ENCODE data around the gene GJA9.
"Not testable (repeated sequence)": the region's sequence is repeated elsewhere in the genome, so short reads cannot be mapped to it uniquely, and the experiment has no call there.

Gene GJA9

GRCh38 chr1:38873027-38873969 is 8.1 kb downstream of the GJA9 start, which contains the start of gene MYCBP:
Gene MYCBP, minus strand, starts transcription at chr1:38873348. Its CDS starts 43 bp downstream, at chr1:38873305.
- DNase-seq (ENCODE audit: low read depth) = peak; percentile 93

- DNase-seq (ENCODE audit: low read depth) = peak; percentile 5
Observed at GRCh38 chr1:38872401-38873026, 8.9 kb downstream of the GJA9 start.

DNA sequence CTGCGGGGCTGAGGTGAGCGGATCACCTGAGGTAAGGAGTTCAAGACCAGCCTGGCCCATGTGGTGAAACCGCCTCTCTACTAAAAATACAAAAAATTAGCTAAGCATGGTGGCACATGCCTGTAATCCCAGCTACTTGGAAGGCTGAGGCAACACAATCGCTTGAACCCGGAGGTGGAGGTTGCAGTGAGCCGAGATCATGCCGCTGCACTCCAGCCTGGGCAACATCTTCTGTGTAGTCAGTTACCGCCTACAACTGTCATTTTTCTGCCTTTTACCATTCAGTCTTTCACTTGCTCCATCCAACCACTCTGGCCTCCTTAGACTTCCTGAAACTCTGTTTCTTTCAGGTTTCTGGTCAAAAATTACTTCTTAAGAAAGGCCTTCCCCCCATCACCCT is 10.4 kb downstream of the GJA9 start:
- DNase-seq (ENCODE audit: low read depth) = no peak

GRCh38 chr1:38867208-38867607 is 14.2 kb downstream of the GJA9 start:
- DNase-seq (ENCODE audit: low read depth) = no peak

- no peak for DNase-seq (ENCODE audit: low read depth)
Observed at GRCh38 chr1:38865112-38865715, 16.2 kb downstream of the GJA9 start.

DNA sequence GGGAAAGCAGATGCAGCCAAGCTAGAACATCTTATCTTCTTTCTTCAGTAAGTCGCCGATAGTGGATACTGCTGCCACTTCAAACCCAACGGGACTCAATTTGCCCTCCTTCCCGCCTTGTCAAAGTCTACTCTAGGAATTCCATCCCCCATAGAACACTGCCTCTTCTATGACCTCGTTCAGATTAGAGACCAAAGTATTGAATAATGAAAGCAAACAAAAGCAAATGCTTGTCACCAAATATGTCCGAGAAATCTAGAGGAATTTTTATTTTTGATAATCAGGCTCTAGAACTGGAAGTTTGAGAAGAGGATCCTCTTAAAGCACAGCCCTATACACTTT is 21.0 kb downstream of the GJA9 start:
- no peak for DNase-seq (ENCODE audit: low read depth)

DNA sequence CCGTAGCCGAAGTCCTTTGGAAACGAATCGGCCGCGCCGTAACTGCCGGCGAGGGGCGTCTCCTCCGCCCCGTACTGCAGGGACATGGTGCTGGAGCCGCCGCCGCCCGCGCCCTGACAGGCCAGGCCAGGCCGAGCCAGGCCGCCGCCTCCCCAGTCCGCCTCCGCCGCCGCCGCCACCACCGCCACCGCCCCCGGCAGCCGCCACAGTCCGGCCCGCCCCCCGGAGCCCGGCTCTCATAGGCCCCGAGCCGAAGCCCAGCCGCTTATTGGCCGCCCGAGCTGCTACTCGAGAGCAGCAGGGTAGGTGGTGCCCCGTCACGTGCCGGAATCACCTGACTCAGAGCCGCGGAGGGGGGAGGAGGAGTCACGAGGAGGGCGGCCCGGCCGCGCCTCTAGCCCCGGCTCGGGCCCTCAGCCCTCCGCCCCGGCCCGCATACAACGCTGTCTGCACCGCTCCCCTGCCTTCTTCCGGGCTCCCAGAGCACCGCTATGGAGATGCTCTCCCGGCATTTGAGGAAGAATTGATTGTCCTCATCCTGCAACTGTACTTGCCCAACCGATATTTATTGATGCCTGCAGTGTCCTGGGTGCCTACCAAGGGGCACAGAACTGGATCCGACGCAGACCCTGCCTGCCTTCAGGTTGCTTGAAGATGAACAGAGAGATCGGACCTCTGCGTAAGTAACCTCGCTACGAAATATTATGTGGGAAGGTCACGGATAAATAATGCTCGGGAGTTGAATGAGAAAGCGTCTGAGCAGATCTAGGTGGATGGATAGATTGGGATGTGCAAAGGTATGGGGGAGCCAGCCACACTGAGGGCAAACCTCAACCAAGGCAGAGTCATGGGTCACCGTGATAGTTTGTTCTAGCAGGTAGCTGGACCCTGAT is 21.6 kb downstream of the GJA9 start, which contains the start of gene RRAGC:
TSS of gene RRAGC (minus strand) at position 212 of the 893 bp plus-strand sequence. CDS start at position 86, 126 bp downstream.
- DNase-seq (ENCODE audit: low read depth) = peak; percentile 98

DNA sequence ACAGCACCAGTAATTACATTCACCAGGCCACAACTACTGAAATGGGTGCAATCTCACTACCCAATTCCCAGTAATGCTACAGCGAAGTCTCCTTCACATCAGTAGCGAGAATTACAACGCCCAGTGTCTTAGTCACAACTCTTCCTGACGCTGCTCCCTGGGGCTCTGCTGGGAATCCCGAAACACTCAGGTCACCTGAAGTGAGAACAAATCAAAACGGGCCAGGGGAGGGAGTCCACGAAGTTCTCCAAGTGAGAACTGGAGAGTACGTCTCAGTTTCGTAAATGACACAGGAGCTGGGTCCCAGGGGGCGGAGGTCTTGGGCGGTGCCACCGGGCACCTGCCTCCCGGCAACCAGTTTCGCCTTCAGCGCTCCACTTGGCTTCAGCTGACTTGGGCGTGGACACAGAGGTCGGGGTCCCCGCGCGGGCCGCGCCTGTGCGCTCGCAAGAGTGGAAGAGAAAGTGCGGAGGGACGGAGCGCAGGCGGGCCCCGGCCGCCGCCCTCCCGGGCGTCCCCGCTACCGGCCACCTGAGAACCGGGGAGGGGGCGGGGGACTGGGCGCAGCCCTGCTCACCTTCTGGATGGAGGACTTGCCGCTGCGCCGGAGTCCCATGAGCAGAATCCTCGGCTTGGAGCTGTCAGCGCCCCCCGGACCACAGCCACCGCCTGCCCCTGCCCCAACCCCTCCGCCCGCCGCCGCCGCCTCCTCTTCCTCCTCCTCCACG is 22.4 kb downstream of the GJA9 start:
- DNase-seq (ENCODE audit: low read depth) = peak; percentile 2

DNA sequence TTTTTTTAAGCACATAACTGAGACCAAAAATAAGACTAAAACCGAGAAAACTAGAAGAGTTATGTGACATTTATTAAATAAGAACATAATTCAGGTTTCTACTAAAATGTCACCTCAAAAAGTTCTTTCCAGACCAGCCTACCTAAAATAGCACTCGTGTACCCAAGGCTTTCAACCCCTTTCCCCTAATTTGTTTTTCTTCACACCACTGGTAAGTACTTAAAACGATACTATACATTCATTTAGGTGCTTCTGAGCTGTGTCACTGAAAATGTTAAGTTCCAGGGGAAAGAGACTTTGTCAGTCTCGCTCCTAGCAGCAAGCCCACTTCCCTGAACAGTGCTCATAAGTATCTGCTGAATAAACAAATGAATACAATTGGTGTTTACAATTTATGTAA is 28.6 kb downstream of the GJA9 start:
- DNase-seq (ENCODE audit: low read depth) = no peak

- no peak for DNase-seq (ENCODE audit: low read depth)
Observed at GRCh38 chr1:38848071-38848470, 33.3 kb downstream of the GJA9 start.

- no peak for DNase-seq (ENCODE audit: low read depth)
Observed at GRCh38 chr1:38846210-38846609, 35.2 kb downstream of the GJA9 start.

- not testable (repeated sequence) for DNase-seq (ENCODE audit: low read depth)
Observed at GRCh38 chr1:38845088-38845487, 36.3 kb downstream of the GJA9 start.

GRCh38 chr1:38840281-38840680 is 41.1 kb downstream of the GJA9 start:
- DNase-seq (ENCODE audit: low read depth) = no peak

GRCh38 chr1:38839363-38839762 is 42.0 kb downstream of the GJA9 start:
- DNase-seq (ENCODE audit: low read depth) = no peak

GRCh38 chr1:38836316-38836715 is 45.1 kb downstream of the GJA9 start:
- DNase-seq (ENCODE audit: low read depth) = not testable (repeated sequence)

GRCh38 chr1:38834937-38835827 is 46.2 kb downstream of the GJA9 start:
- DNase-seq (ENCODE audit: low read depth) = peak; percentile 15

DNA sequence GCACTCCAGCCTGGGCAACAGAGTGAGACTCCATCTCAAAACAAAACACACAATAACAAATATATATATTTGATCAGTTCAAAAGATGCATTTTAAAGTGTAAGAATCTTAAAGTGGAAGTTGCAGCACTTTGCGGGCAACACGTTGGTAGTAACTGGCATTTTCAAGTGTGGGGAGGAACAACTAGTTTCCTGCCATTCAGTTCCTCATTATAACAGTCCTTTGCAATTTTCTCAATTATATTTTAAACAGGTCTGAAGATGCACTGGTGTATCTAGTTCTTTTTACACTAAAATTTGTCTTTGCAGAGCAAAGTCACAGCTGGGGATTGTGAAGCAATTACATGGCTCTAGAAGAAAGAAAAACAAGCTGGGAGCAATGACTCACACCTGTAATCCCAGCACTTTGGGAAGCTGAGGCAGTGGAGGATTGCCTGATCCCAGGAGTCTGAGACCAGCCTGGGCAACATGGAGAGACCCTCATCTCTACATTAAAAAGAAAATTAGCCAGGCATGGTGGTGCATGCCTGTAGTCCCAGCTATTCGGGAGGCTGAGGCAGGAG is 47.1 kb downstream of the GJA9 start:
- DNase-seq (ENCODE audit: low read depth) = no peak

- DNase-seq (ENCODE audit: low read depth) = no peak
Observed at GRCh38 chr1:38833146-38833545, 48.2 kb downstream of the GJA9 start.

DNA sequence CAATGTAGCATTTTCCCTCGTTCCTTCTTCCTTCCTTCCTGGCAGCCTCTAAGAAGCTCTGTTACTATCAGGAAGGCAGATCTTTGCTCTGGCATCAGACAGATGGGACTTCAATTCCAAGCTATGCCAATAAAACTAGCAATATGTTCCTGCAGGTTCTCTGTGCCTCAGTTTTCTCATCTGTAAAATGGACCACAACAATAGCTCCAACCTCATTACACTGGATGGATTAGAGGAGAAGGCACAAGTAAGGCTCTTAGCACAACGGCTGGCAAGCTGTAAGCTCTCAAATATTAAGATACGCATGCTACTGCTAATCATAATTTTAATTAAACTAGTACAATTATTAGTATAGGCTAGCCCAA is 49.0 kb downstream of the GJA9 start:
- DNase-seq (ENCODE audit: low read depth) = no peak
